ENCODE results near the gene FAM131C. TPM values are rescaled to one million over a fixed set of nuclear protein-coding genes. Genes with fewer than 3 reads are reported as not detected.

Gene FAM131C
- total and polyA plus RNA-seq, 10 of the 15 experiments (the other 5 are each of a cell fraction or from before 2014, with no cell fraction given) = 0.03 TPM; not detected in 9

- ChIA-PET POLR2A (interaction anchor here (0.5 kb wide), 1 partner anchor 105 kb away, joined by 3 read pairs; no protein-coding TSS in a partner anchor), CTCF (interaction anchor here (0.6 to 10.0 kb wide), 19 partner anchors 11 to 535 kb away, joined by 3 to 375 read pairs (median 6); no protein-coding TSS in a partner anchor)
- intact Hi-C loops (cut with micrococcal nuclease; ENCODE audit: unreplicated experiment) = loop anchor here (1.0 kb wide), 1 partner anchor 163 kb away; no protein-coding TSS in a partner anchor
- TF ChIP-seq CHD2 (IDR thresholded peaks at IDR 0.05; ENCODE audit: borderline replicate concordance, low read depth, low read length) = no peak
- TF ChIP-seq ZBTB11 (CRISPR knock-in tag; IDR thresholded peaks at IDR 0.05) = no peak
- TF ChIP-seq CBFB (IDR thresholded peaks at IDR 0.05; ENCODE audit: low read depth) = no peak
- TF ChIP-seq SIN3A (IDR thresholded peaks at IDR 0.05; ENCODE audit: low read depth, low read length) = no peak
- no peak for TF ChIP-seq POU2F2 (IDR thresholded peaks at IDR 0.05; ENCODE audit: borderline replicate concordance, low read depth, low read length)
- TF ChIP-seq FOXM1 (IDR thresholded peaks at IDR 0.05; ENCODE audit: low read depth, low read length) = no peak
- TF ChIP-seq REST (IDR thresholded peaks at IDR 0.05; ENCODE audit: low read depth, low read length) = no peak
- TF ChIP-seq E2F4 (IDR thresholded peaks at IDR 0.05; ENCODE audit: low read depth, low read length) = no peak
- no peak for TF ChIP-seq LARP7 (IDR thresholded peaks at IDR 0.05)
- no peak for TF ChIP-seq E2F8 (IDR thresholded peaks at IDR 0.05; ENCODE audit: low read depth, partially characterized antibody)
- no peak for TF ChIP-seq NR2C2 (IDR thresholded peaks at IDR 0.05; ENCODE audit: borderline replicate concordance, control insufficient read depth, insufficient read length, low read depth)
- no peak for TF ChIP-seq PML (IDR thresholded peaks at IDR 0.05; ENCODE audit: low read length)
Measured at GRCh38 chr1:16081636-16082035, 8.2 kb upstream of the FAM131C start.

More at GRCh38 chr1:16081636-16082035, 8.2 kb upstream of the FAM131C start:
- H3K9me3 ChIP-seq (replicated peaks; ENCODE audit: control insufficient read depth, insufficient read depth, low read length) = no peaks in the 10 kb centered on the region
- H2AFZ ChIP-seq (ENCODE audit: control insufficient read depth, low read depth, low read length) = no peak overlapping the region
- H3K9ac ChIP-seq (ENCODE audit: control insufficient read depth, insufficient read depth, low read length) = no peak overlapping the region
- H3K79me2 ChIP-seq (ENCODE audit: control insufficient read depth, insufficient read depth, low read length) = no peaks in the 10 kb centered on the region
- H3K4me2 ChIP-seq (ENCODE audit: control insufficient read depth, insufficient read depth) = no peak overlapping the region
- H3K27me3 ChIP-seq (replicated peaks in 1 of 2; ENCODE audit: control insufficient read depth in 2 of 2, insufficient read depth in 2 of 2, low read length in 1 of 2) = no peaks in the 10 kb centered on the region
- ChIA-PET RAD21 (ENCODE audit: unreplicated experiment) (interaction anchor here (0.5 to 9.7 kb wide), 11 partner anchors 12 to 556 kb away, joined by 3 to 223 read pairs (median 4); partner anchors contain the start of gene CPLANE2), SMC1A (ENCODE audit: uncharacterized antibody, unreplicated experiment) (interaction anchor here (0.7 to 5.1 kb wide), 6 partner anchors 72 to 283 kb away, joined by 3 to 63 read pairs (median 32); no protein-coding TSS in a partner anchor)
- WGBS (ENCODE audit: insufficient coverage, insufficient replicate concordance, low lambda C conversion rate, missing lambda C conversion rate) = 34% methylated on average over 9 of the region's 9 CpGs
- H4K20me1 ChIP-seq (ENCODE audit: control insufficient read depth, insufficient read depth) = no peaks in the 10 kb centered on the region
- in situ Hi-C loops (cut with MboI) = loop anchor here (5.0 kb wide), 1 partner anchor 101 kb away; no protein-coding TSS in a partner anchor
- no peak overlapping the region for H3K27ac ChIP-seq (ENCODE audit: control insufficient read depth, insufficient read depth)
- H3K4me3 ChIP-seq = no peak overlapping the region
- peaks cover 8% of the 10 kb centered on the region for H3K4me1 ChIP-seq (ENCODE audit: control insufficient read depth, insufficient read depth, low read length)
- BruUV-seq (replicated peaks) = no TSS peak
- no peak for DNase-seq (ENCODE audit: low read depth, low spot score)
- no peaks in the 10 kb centered on the region for H3K36me3 ChIP-seq (ENCODE audit: control insufficient read depth in 2 of 2, insufficient read depth in 2 of 2, low read length in 1 of 2)
- FAIRE-seq = no peak
- no peak for ATAC-seq

Measured in GM12878 (cell line).